ENCODE results near the gene SRCAP.
"Not testable (repeated sequence)": the region's sequence is repeated elsewhere in the genome, so short reads cannot be mapped to it uniquely, and the experiment has no call there.

SRCAP gene

DNA sequence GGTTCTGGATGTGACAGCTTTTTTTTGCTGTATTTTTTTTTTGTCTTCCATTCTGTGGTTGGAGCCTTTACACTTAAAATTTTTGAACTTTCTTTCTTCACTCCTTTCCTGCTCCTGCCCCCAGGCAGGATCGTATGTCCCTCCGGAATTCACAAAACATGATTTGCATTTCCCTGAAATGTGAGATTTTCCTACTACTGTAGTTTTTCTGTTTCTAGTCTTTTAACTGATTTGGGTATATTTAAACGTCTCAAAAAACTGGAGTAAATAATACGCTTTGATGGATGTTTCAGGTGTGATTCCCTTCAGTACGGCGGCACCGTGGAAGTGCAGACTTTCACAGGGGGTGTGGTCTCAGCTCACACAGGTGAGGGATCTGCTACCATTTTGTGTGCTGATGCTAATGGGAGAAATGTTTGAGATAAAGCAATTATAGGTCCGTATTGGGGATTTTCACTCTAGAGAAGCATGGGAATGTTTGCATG is 686 bp downstream of the SRCAP start:
- DNase-seq = no peak

DNA sequence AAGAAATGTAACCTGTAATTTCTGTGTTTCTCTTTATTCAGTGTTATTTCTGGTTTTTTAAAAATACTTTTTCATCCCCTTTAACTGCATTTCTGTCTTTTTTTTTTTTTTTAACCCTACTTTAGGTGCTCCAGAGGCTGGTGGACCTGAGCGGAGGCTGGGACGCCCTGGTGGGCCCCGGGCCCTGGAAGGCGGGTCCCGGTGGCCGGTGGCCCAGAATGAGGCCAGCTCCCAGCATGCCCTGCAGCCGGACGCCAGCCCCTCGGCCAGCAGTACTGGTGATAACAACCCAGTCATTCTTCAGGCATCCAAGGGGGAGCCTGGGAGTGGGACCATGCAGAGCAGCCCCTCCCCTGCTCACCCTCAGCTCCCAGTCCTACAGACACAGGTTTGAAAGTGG is 1.5 kb downstream of the SRCAP start:
- no peak for DNase-seq

DNA sequence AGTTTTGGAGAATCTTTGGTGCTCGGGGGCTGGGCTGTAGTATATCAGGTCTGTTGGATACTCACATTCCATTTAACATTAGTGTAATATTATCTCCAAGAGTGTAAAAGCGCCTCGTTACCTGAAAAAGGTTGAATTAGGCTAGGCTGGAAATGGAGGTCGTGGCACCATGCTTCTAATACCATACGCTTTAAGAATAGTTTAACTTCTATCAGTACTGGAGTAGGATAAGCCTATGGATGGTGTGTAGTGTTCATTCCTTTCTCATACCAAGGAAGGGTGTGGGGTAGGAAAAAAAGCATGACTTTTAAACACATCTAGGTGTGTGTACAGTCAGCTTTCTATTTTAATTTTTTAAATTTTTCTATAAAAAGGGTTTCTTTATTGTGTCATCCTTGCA is 2.0 kb downstream of the SRCAP start:
- no peak for DNase-seq

DNA sequence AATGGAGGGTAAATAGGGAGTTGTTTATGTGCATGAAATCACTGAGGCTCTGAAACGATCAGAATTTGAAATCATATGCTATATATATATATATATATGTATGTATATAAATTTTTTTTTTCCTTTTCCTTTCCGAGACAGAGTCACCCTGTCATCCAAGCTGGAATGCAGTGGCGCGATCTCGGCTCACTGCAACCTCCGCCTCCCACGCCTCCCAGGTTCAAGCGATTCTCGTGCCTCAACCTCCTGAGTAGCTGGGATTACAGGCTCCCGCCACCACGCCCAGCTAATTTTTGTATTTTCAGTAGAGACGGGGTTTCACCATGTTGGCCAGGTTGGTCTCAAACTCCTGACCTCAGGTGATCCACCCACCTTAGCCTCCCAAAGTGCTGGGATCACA is 4.1 kb downstream of the SRCAP start:
- not testable (repeated sequence) for DNase-seq

DNA sequence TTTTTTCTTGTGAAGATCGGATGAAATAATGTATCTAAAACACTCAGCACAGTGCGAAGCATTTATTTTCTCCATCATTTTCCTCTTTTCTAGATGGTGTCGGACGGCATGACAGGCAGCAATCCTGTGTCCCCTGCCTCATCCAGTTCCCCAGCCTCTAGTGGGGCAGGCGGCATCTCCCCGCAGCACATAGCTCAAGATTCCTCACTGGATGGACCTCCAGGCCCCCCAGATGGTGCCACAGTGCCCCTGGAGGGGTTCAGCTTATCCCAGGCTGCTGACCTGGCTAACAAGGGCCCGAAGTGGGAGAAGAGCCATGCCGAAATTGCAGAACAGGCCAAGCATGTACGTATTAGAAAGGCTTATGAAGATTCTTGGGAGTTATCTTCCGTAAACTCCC is 5.0 kb downstream of the SRCAP start:
- DNase-seq = no peak

DNA sequence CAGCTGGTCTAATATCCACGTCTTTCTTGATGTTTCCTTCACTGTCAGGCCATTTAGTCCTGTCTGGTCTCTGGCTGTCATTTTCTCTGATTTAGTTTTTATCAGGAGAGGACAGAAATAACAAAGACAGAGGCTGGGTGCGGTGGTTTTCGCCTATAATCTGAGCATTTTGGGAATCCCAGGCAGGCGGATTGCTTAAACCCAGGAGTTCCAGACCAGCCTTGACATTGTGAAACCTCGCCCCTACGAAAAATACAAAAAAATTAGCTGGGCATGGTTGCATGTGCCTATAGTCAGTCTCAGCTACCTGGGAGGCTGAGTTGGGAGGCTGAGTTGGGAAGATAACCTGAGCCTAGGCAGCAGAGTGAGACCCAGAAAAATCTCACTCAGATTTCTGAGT is 7.1 kb downstream of the SRCAP start:
- DNase-seq = no peak

DNA sequence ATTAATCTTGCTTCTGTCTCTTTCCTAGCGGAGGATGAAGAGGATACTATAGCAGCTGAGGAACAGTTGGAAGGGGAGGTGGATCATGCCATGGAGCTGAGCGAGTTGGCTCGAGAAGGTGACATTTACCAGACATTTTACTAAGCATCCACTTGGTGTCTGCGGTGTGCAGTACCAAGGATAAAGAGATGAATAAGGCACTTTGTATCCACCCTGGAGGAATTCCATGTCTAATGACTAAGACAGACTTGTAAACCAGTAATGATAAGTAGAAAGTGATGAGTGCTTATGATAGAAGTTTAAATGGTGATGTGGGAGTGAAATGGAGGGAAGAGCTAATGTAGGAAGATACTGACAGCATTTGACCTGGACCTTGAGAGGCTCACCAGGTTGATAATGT is 12.0 kb downstream of the SRCAP start:
- DNase-seq = no peak

DNA sequence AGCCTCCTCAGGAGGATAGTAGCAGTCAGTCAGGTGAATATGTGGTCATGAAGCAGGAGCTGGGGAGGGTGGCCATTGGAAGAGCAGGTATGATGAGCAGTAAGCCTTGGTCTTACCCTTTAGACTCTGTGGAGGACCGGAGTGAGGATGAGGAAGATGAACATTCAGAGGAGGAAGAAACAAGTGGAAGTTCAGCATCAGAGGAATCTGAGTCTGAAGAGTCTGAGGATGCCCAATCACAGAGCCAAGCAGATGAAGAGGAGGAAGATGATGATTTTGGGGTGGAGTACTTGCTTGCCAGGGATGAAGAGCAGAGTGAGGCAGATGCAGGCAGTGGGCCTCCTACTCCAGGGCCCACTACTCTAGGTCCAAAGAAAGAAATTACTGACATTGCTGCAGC is 12.7 kb downstream of the SRCAP start:
- no peak for DNase-seq

DNA sequence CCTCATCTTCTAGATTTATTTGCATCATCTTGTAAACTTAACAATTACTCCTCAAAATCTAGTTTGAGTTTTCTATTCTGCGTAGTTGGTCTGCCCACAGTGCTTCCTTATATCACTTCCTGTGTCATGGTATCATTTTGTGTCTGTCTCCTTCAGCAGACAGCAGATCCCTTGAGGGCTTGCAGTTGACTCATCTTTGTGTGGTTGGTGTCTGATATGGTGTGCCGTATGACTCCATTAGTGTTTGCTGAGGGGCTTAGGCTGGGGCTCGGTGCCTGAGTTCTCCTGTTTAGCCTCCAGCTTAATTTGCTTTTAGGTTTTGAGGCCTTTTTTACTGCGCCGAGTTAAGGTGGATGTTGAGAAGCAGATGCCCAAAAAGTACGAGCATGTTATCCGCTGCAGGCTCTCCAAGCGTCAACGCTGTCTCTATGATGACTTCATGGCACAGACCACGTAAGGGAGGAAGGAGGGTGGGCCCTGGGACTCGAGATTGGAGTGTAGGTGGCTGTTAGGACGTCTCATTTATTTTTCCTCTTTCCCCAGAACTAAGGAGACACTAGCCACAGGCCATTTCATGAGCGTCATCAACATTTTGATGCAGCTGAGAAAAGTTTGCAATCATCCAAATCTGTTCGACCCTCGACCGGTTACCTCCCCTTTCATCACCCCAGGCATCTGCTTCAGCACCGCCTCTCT is 16.9 kb downstream of the SRCAP start:
- DNase-seq = peak; percentile 47 to 73

DNA sequence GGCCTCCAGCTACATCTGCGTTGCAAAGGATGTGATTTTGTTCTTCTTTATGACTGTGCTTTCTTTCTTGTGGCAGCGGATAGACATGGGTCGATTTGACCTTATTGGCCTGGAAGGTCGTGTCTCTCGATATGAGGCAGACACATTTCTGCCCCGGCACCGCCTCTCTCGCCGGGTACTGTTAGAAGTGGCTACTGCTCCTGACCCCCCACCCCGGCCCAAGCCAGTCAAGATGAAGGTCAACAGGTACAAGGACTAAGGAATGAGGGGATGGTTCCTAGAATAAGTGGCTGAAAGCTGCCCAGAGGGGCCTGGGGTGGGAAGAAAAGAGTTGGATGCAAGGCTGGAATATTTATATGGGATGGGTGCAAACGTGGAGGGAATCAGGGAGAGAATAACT is 21.1 kb downstream of the SRCAP start:
- no peak for DNase-seq

DNA sequence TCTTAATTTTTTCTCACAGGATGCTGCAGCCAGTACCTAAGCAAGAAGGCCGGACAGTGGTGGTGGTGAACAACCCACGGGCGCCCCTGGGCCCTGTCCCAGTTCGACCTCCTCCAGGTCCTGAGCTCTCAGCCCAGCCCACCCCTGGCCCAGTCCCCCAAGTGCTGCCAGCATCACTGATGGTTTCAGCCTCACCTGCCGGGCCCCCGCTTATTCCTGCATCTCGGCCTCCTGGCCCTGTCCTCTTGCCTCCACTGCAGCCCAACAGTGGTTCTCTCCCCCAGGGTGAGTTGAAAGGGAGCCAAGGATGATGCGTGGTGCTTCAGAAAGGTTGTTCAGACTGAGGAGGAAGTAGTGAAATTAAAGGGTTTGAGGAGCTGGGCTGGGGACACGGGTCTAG is 21.7 kb downstream of the SRCAP start:
- no peak for DNase-seq

DNA sequence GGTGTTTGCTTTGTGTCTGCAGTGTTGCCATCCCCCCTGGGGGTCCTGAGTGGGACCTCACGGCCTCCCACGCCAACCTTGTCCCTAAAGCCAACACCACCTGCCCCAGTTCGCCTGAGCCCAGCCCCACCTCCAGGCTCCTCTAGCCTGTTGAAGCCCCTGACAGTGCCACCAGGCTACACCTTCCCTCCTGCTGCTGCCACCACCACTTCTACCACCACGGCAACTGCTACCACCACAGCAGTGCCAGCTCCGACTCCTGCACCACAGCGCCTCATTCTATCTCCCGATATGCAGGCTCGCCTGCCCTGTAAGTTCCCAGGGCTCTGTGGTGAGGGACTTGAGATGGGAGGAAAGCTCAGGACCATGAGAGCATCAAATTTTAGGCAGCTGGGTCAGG is 22.2 kb downstream of the SRCAP start:
- DNase-seq = no peak

DNA sequence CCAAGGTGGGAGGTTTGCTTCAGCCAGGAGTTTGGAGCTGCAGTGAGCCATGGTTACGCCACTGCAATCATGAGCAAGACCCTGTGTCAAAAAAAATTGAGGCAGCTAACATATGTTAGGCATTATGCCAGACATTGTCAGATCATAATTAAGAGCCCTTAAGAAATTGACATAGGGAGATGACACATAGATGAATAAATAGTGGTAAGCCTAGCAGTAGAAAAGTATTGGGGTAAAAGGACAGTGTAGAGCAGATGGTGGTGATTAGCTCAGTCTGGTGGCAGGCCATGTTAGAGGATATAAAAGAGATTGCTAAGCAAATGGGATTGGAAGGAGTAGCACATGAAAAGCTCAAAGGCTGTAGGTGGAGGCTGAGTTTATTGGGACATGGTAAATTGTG is 22.6 kb downstream of the SRCAP start:
- DNase-seq = no peak

DNA sequence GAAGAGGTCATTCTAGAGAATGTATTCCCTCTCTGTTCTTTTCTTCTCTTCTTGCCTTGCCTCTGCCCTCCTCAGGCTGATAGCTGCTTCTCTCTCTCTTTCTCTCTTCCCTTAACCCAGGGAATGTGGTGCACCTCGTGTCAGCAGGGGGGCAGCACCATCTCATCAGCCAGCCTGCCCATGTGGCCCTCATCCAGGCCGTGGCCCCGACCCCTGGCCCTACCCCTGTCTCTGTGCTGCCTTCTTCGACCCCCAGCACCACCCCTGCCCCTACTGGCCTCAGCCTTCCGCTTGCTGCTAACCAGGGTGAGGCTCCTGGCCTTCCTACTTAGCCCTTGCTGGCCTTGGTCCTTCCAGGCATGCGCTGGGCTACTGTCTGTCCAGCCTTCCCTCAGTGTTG is 23.5 kb downstream of the SRCAP start:
- DNase-seq = no peak

DNA sequence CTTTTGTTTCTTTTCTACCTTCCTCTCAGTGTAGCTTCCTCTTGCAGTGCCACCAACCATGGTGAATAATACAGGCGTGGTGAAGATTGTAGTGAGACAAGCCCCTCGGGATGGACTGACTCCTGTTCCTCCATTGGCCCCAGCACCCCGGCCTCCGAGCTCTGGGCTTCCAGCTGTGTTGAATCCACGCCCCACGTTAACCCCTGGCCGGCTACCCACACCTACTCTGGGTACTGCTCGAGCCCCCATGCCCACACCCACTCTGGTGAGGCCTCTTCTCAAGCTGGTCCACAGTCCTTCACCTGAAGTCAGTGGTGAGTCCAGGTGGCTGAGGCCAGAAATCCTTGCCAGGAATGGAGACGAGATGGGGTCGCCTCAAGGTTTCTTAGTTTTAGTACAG is 23.9 kb downstream of the SRCAP start:
- DNase-seq = no peak

DNA sequence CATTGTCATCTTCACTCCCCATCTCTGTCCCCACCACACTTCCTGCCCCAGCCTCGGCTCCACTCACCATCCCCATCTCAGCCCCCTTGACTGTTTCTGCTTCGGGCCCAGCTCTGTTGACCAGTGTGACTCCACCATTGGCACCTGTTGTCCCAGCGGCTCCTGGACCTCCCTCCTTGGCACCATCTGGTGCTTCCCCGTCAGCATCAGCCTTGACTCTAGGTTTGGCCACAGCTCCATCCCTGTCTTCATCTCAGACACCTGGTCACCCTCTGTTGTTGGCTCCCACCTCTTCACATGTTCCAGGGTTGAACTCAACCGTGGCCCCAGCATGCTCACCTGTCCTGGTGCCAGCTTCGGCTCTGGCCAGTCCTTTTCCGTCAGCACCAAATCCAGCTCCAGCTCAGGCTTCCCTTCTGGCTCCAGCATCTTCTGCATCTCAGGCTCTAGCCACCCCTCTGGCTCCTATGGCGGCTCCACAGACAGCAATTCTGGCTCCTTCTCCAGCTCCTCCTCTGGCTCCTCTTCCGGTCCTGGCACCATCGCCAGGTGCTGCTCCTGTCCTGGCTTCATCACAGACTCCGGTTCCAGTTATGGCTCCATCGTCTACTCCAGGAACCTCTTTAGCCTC is 24.9 kb downstream of the SRCAP start:
- no peak for DNase-seq

DNA sequence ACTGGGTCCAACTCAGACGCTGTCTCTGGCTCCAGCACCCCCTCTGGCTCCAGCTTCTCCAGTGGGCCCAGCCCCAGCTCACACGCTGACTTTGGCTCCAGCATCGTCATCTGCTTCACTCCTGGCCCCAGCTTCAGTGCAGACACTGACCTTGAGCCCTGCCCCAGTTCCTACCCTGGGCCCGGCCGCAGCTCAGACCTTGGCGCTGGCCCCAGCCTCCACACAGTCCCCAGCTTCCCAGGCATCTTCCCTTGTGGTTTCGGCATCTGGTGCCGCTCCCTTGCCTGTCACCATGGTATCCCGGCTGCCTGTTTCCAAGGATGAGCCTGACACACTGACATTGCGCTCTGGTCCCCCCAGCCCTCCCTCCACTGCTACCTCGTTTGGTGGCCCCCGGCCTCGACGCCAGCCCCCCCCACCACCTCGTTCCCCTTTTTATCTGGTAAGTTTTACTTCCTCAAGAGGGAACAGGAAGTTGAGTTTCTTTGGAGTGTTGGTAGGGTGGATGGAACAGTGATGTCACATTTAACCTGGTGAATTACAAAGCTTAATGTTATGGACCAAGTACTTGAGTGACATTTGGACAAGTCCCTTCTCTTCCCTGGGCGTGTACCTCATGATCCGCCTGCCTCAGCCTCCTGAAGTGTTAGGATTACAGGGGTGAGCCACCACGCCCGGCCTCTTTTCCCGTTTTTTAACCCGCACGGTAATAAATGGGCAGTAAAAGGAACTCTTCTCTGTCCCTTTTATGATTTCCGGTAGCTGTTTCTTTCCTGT is 25.9 kb downstream of the SRCAP start:
- peak; percentile 7 to 36 for DNase-seq

DNA sequence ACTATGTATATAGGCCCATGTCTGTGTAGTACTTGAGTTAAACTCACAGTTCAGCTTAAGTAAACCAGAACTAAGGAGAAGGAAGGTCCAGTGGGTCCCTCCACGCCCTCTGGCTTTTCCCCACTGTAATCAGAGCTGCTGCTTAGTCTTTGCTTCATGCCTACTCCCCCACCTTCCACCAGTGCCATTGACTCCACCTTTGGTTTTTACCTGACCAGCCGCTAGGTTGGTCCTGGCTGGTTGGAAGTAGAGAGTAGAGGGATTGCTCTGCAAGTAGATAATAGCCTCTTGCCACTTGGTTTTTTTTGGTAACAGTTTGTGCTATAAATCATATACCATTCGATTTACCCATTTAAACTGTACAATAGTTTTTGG is 26.4 kb downstream of the SRCAP start:
- no peak for DNase-seq

DNA sequence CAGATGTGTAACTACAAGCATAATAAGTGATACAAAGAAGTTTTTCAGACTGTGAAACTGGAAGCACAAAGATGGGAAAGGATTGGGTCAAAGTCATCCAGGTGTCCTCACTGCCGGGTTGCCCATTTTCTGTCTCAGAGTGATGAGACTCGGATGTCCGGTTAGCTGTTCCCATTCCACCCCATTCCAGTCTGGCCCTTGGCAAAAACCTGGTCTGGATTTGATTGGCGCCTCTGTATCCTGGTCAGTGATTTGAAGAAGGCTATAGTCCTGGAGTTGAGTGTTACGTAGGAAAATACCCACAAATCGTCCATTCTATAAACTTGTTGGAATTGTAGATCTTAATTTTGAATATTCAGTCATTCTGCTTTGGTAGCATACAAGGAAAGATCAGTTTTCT is 29.4 kb downstream of the SRCAP start:
- DNase-seq = no peak

DNA sequence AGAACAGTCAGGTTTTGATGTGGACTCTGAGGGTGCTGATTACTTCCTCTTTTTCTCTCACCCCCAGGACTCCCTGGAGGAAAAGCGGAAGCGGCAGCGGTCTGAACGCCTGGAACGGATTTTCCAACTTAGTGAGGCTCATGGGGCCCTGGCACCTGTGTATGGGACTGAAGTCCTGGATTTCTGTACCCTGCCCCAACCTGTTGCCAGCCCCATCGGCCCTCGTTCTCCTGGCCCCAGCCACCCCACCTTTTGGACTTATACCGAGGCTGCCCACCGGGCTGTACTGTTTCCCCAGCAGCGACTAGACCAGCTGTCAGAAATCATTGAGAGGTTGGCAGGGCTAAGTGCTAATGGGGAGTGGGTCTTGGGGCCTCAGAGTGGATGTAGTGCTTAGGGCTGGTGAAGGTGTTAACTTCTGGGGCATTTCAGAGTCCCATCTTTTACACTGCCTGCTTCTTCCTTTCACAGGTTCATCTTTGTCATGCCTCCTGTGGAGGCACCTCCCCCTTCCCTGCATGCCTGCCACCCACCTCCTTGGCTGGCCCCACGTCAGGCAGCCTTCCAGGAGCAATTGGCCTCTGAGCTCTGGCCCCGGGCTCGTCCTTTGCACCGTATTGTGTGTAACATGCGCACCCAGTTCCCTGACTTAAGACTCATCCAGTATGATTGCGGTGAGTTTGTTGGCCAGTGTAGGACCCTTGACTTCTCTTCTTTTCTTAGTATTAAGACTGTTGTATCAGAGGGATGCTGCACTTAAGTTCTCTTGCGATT is 30.1 kb downstream of the SRCAP start:
- DNase-seq = peak; percentile 57 to 61

DNA sequence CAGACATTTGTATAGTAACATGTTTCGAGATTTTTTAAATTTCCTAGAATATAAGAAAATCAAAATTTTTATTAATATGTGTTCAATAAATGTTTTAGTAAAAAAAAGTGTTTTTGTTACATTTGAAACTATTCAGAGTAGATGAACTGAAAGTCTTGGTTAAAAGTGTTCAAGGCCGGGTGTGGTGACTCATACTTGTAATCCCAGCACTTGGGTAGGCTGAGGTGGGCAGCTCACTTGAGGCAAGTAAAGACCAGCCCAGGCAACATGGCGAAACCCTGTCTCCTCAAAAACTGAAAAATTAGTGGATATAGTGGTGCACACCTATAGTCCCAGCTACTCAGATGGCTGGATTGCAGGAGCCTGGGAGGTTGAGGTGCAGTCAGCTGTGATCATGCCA is 32.4 kb downstream of the SRCAP start:
- DNase-seq = no peak

DNA sequence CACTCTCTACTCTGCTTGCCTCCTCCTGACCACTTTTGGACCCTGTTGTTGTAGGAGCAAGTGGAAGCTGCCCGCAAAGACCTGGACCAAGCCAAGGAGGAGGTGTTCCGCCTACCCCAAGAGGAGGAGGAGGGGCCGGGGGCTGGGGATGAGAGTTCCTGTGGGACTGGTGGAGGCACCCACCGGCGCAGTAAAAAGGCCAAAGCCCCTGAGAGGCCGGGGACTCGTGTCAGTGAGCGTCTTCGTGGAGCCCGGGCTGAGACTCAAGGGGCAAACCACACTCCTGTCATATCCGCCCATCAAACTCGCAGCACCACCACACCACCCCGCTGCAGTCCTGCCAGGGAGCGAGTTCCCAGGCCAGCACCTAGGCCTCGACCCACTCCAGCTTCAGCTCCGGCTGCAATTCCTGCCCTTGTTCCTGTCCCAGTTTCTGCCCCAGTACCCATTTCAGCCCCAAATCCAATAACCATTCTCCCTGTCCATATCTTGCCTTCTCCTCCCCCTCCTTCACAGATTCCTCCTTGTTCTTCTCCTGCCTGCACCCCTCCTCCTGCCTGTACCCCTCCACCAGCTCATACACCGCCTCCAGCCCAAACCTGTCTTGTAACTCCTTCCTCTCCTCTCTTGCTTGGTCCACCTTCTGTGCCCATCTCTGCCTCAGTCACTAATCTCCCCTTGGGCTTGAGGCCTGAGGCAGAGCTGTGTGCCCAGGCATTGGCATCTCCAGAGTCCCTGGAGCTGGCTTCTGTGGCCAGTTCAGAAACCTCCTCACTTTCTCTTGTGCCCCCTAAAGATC is 38.2 kb downstream of the SRCAP start:
- no peak for DNase-seq
